Panc1 (cell line): Measurements from ENCODE around the gene PACSIN3. TPM values are rescaled to one million over a fixed set of nuclear protein-coding genes. Genes with fewer than 3 reads are reported as not detected.

ENCODE experiments used
- ATAC-seq: fragments of 200-7000 bp; cut with Tn5 transposase; 2 replicates; pipeline ENCODE4 v1.9.1; 2020; ENCODE audit warnings: mild to moderate bottlenecking, moderate library complexity
- BruUV-seq: library from RNA; stranded (reverse); fragments of 400-500 nt; replicated peaks from 2 replicates; lab custom pipeline; 2021; lab: Mats Ljungman, UMichigan
- CTCF ChIA-PET: fragments of 300-600 bp; sonication (Branson Sonifier 250); formaldehyde crosslinking; loops from one replicate; lab custom pipeline; 2022; ENCODE audit warnings: antibody characterized with exemption; lab: Charles Lee
- POLR2A ChIA-PET: fragments of 300-600 bp; sonication (Branson Sonifier 250); formaldehyde crosslinking; loops from one replicate; lab custom pipeline; 2022; ENCODE audit warnings: antibody characterized with exemption; lab: Charles Lee
- DNase-seq: peaks from one replicate; pipeline ENCODE4 v3.0.0-alpha.2; 2010; ENCODE audit warnings: low read depth, low spot score
- H3K27ac ChIP-seq: 2 replicates; pipeline ENCODE4 v1.5.1; 2011; ENCODE audit warnings: mild to moderate bottlenecking, low read length, inconsistent platforms
- H3K27me3 ChIP-seq: fragments of 200-500 bp; sonication (Bioruptor generic); 2 replicates; pipeline ENCODE4 v1.6.0; 2014; ENCODE audit warnings: low read length, inconsistent platforms; ENCODE audit not compliant: control insufficient read depth, insufficient read depth
- H3K36me3 ChIP-seq: fragments of 200-500 bp; sonication (Bioruptor generic); 2 replicates; pipeline ENCODE4 v1.5.1; 2014; ENCODE audit warnings: inconsistent platforms, mild to moderate bottlenecking, low read length, moderate library complexity; ENCODE audit not compliant: control insufficient read depth, insufficient read depth
- H3K4me1 ChIP-seq: 2 replicates; pipeline ENCODE4 v1.5.1; 2011; ENCODE audit warnings: inconsistent platforms, mild to moderate bottlenecking, low read length, moderate library complexity; ENCODE audit not compliant: control insufficient read depth, insufficient read depth
- H3K4me3 ChIP-seq, 2 experiments: 2 replicates each; pipeline ENCODE4 v1.5.1; 2011 to 2012; ENCODE audit warnings: low read depth in 2 of 2, low read length in 2 of 2, mild to moderate bottlenecking in 2 of 2, inconsistent platforms in 1 of 2, moderate library complexity in 1 of 2
- H3K9me3 ChIP-seq: fragments of 200-500 bp; sonication (Bioruptor generic); 2 replicates; pipeline ENCODE4 v1.5.1; 2014; ENCODE audit warnings: low read depth, mild to moderate bottlenecking, inconsistent platforms, low read length, moderate library complexity; ENCODE audit not compliant: control insufficient read depth, insufficient read depth
- POLR2AphosphoS5 ChIP-seq: IDR thresholded peaks from 2 replicates; pipeline ENCODE4 v1.6.1; 2012; ENCODE audit warnings: mild to moderate bottlenecking, low read depth, low read length, moderate library complexity
- SIN3A ChIP-seq: IDR thresholded peaks from 2 replicates; pipeline ENCODE4 v1.6.1; 2012; ENCODE audit warnings: low read depth, mild to moderate bottlenecking, low read length, moderate library complexity, borderline replicate concordance; ENCODE audit not compliant: insufficient read depth
- TCF7L2 ChIP-seq: IDR thresholded peaks from 2 replicates; pipeline ENCODE4 v1.6.1; 2011; ENCODE audit warnings: mild to moderate bottlenecking, low read depth, low read length, inconsistent platforms
- in situ Hi-C: cut with HindIII; loops from 2 replicates; pipeline ENCODE4 v1.10.0; 2016; ENCODE audit warnings: low sequenced_read_pairs, low pct_unique_long_range_greater_than_20kb
- intact Hi-C: fragments of 100-400 bp; cut with micrococcal nuclease; formaldehyde crosslinking; loops from one replicate; pipeline ENCODE4 v1.10.0; 2022; ENCODE audit not compliant: unreplicated experiment
- total RNA-seq: library from RNA; stranded (reverse); gene quantifications from one replicate; pipeline ENCODE4 v1.2.1, GENCODE V29; 2021; ENCODE audit not compliant: unreplicated experiment
- TF ChIP-seq, protein P1 (sequence below): fragments of 450-650 bp; IDR thresholded peaks from 2 replicates; pipeline ENCODE4 v1.5.1; 2017; ENCODE audit warnings: mild to moderate bottlenecking
- TF ChIP-seq, protein P2 (sequence below), 2 experiments: IDR thresholded peaks; 2 replicates each; pipeline ENCODE4 v1.6.1; 2011 to 2012; ENCODE audit warnings: low read depth in 2 of 2, control low read depth in 1 of 2, low read length in 1 of 2, mild to moderate bottlenecking in 1 of 2, moderate library complexity in 1 of 2; ENCODE audit not compliant: insufficient read depth in 1 of 2

Gene PACSIN3
- total RNA-seq, 1 experiment from 2014 or later = 45.3 TPM

DNA sequence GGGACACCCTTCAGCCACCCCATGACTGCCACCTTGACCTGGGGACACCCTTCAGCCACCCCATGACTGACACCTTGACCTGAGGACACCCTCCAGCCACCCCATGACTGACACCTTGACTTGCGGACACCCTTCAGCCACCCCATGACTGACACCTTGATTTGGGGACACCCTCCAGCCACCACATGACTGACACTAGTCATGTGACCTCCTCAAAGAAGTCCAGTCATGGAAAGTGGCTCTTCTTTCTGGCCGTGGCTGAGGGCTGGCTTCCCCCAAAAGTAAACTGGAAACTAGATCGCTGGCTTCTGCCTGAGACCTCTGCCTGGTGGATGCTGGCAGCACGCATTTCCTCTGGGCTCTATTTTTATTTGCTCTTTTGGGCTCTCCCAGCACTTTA lies 38.0 kb downstream of the PACSIN3 start:
- no peak for TF ChIP-seq TCF7L2
- TF ChIP-seq POLR2AphosphoS5 = no peak
- TF ChIP-seq SIN3A = no peak
- TF ChIP-seq, protein P1, sequence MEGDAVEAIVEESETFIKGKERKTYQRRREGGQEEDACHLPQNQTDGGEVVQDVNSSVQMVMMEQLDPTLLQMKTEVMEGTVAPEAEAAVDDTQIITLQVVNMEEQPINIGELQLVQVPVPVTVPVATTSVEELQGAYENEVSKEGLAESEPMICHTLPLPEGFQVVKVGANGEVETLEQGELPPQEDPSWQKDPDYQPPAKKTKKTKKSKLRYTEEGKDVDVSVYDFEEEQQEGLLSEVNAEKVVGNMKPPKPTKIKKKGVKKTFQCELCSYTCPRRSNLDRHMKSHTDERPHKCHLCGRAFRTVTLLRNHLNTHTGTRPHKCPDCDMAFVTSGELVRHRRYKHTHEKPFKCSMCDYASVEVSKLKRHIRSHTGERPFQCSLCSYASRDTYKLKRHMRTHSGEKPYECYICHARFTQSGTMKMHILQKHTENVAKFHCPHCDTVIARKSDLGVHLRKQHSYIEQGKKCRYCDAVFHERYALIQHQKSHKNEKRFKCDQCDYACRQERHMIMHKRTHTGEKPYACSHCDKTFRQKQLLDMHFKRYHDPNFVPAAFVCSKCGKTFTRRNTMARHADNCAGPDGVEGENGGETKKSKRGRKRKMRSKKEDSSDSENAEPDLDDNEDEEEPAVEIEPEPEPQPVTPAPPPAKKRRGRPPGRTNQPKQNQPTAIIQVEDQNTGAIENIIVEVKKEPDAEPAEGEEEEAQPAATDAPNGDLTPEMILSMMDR = no peak
- TF ChIP-seq, protein P2, sequence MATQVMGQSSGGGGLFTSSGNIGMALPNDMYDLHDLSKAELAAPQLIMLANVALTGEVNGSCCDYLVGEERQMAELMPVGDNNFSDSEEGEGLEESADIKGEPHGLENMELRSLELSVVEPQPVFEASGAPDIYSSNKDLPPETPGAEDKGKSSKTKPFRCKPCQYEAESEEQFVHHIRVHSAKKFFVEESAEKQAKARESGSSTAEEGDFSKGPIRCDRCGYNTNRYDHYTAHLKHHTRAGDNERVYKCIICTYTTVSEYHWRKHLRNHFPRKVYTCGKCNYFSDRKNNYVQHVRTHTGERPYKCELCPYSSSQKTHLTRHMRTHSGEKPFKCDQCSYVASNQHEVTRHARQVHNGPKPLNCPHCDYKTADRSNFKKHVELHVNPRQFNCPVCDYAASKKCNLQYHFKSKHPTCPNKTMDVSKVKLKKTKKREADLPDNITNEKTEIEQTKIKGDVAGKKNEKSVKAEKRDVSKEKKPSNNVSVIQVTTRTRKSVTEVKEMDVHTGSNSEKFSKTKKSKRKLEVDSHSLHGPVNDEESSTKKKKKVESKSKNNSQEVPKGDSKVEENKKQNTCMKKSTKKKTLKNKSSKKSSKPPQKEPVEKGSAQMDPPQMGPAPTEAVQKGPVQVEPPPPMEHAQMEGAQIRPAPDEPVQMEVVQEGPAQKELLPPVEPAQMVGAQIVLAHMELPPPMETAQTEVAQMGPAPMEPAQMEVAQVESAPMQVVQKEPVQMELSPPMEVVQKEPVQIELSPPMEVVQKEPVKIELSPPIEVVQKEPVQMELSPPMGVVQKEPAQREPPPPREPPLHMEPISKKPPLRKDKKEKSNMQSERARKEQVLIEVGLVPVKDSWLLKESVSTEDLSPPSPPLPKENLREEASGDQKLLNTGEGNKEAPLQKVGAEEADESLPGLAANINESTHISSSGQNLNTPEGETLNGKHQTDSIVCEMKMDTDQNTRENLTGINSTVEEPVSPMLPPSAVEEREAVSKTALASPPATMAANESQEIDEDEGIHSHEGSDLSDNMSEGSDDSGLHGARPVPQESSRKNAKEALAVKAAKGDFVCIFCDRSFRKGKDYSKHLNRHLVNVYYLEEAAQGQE (IDR thresholded peaks at IDR 0.05; ENCODE audit: insufficient read depth in 1 of 2, low read depth in 2 of 2, low read length in 1 of 2) = no peak
- CTCF ChIA-PET = no interaction called here
- ATAC-seq (no peak), DNase-seq (no peak)
- Histone ChIP-seq H3K9me3 (no peaks in the 10 kb centered on the region), H3K27ac (no peak overlapping the region), H3K4me3 (no peak overlapping the region), H3K36me3 (no peaks in the 10 kb centered on the region), H3K4me1 (peaks cover 4% of the 10 kb centered on the region; the same call in 1 of the 2 replicates), H3K27me3 (no peaks in the 10 kb centered on the region)
- no TSS peak for BruUV-seq
- POLR2A ChIA-PET = no interaction called here
- in situ Hi-C loops (no loop called here), intact Hi-C loops (no loop called here)

DNA sequence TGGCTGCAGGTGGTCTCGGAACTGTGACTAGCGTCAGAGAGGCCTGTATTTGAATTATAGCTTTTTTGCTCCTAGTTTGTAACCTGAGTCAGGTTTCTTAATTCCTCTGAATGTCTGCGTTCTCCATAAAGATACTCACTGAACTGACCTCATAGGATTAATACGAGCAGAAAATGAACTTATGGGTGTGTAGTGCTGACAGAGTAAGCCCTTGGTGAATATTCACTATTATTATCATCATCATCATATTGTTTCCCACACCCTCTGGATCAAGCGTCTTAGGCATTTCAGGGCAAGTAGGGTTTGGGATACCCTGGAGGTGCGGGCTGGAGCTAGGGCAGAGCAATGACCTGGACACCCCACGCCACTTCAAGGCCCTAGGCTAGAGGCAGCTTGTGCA lies 38.6 kb downstream of the PACSIN3 start:
- TF ChIP-seq, protein P2 (IDR thresholded peaks at IDR 0.05; ENCODE audit: insufficient read depth in 1 of 2, low read depth in 2 of 2, low read length in 1 of 2) = no peak
- TF ChIP-seq POLR2AphosphoS5 (no peak), TCF7L2 (no peak), SIN3A (no peak)
- TF ChIP-seq, protein P1 = no peak
- in situ Hi-C loops (no loop called here), intact Hi-C loops (no loop called here)
- BruUV-seq = no TSS peak
- H3K27me3 ChIP-seq = no peaks in the 10 kb centered on the region
- DNase-seq (no peak), ATAC-seq (no peak)
- CTCF ChIA-PET = no interaction called here
- H3K27ac ChIP-seq = no peak overlapping the region
- H3K4me3 ChIP-seq = no peak overlapping the region
- POLR2A ChIA-PET = no interaction called here
- H3K4me1 ChIP-seq = peaks cover under 1% of the 10 kb centered on the region; the same call in 1 of the 2 replicates
- no peaks in the 10 kb centered on the region for H3K36me3 ChIP-seq
- no peaks in the 10 kb centered on the region for H3K9me3 ChIP-seq
